H1 (cell line): ENCODE data around the gene MIPOL1. TPM values are rescaled to one million over a fixed set of nuclear protein-coding genes. Genes with fewer than 3 reads are reported as not detected.

Source experiments
- CTCF ChIA-PET: fragments of 300-600 bp; sonication (Branson Sonifier 250); formaldehyde crosslinking; loops from one replicate; lab custom pipeline; 2021; ENCODE audit not compliant: partially characterized antibody; lab: Charles Lee
- POLR2A ChIA-PET: fragments of 300-600 bp; sonication (Branson Sonifier 250); formaldehyde crosslinking; loops from one replicate; lab custom pipeline; 2021; ENCODE audit warnings: inconsistent platforms; ENCODE audit not compliant: partially characterized antibody; lab: Charles Lee
- DNase-seq, 2 experiments: peaks; one replicate each; pipeline versions ENCODE4 v3.0.0 to v3.0.0-alpha.2; 2010 to 2022; ENCODE audit warnings: low spot score in 2 of 2, low read depth in 1 of 2, mixed read lengths in 1 of 2
- FAIRE-seq: peaks from 2 replicates; lab custom pipeline; 2011; peaks lifted over from hg19 to GRCh38; lab: Jason Lieb, UNC
- H2AFZ ChIP-seq: 2 replicates; pipeline ENCODE4 v1.8.1; 2012; ENCODE audit warnings: low read length, inconsistent platforms
- H2AK5ac ChIP-seq: 2 replicates; pipeline ENCODE4 v1.6.1; 2013; ENCODE audit warnings: low read depth, low read length
- H2BK120ac ChIP-seq: replicated peaks from 2 replicates; pipeline ENCODE3; 2013; ENCODE audit warnings: low read depth, low read length, inconsistent platforms
- H2BK12ac ChIP-seq: 2 replicates; pipeline ENCODE4 v1.6.1; 2013; ENCODE audit warnings: low read depth, low read length
- H2BK15ac ChIP-seq: 2 replicates; pipeline ENCODE4 v1.6.1; 2013; ENCODE audit warnings: low read length
- H2BK20ac ChIP-seq: 2 replicates; pipeline ENCODE4 v1.6.1; 2013; ENCODE audit warnings: low read length
- H2BK5ac ChIP-seq: 2 replicates; pipeline ENCODE4 v1.6.1; 2013; ENCODE audit warnings: low read depth, low read length
- H3K14ac ChIP-seq: 2 replicates; pipeline ENCODE4 v1.6.1; 2013; ENCODE audit warnings: inconsistent platforms; ENCODE audit not compliant: insufficient read length
- H3K18ac ChIP-seq: 2 replicates; pipeline ENCODE4 v1.6.1; 2013; ENCODE audit warnings: low read length; ENCODE audit errors: extremely low read depth
- H3K23ac ChIP-seq: 2 replicates; pipeline ENCODE4 v1.6.1; 2013; ENCODE audit warnings: inconsistent platforms; ENCODE audit not compliant: insufficient read length
- H3K23me2 ChIP-seq: 2 replicates; pipeline ENCODE4 v1.6.1; 2013; ENCODE audit warnings: low read depth, low read length
- H3K27ac ChIP-seq: 2 replicates; pipeline ENCODE4 v1.6.1; 2011; ENCODE audit warnings: low read depth, low read length, inconsistent platforms
- H3K27me3 ChIP-seq, 4 experiments: replicated peaks in 1 of 4; 1 replicate in 1 of 4; 2 replicates in 3 of 4; pipeline versions ENCODE4 v1.6.1 to v1.8.1; 2011 to 2013; ENCODE audit warnings: low read length in 3 of 4, mild to moderate bottlenecking in 3 of 4, inconsistent platforms in 2 of 4, mixed read lengths in 2 of 4, moderate library complexity in 1 of 4; ENCODE audit not compliant: control insufficient read depth in 3 of 4, insufficient read depth in 3 of 4; ENCODE audit errors: extremely low read depth in 1 of 4
- H3K36me3 ChIP-seq, 4 experiments: 2 replicates each; pipeline versions ENCODE4 v1.6.1 to v1.8.1; 2011 to 2013; ENCODE audit warnings: mild to moderate bottlenecking in 4 of 4, low read length in 3 of 4, moderate library complexity in 2 of 4, control low read depth in 1 of 4, inconsistent platforms in 1 of 4; ENCODE audit not compliant: insufficient read depth in 4 of 4, control insufficient read depth in 2 of 4
- H3K4ac ChIP-seq: replicated peaks from 2 replicates; pipeline ENCODE3; 2013; ENCODE audit warnings: low read length, low read depth, mixed read lengths, inconsistent platforms; ENCODE audit not compliant: insufficient read length
- H3K4me1 ChIP-seq, 4 experiments: replicated peaks in 1 of 4; 1 replicate in 1 of 4; 2 replicates in 3 of 4; pipeline versions ENCODE4 v1.6.1 to v1.8.1; 2011 to 2013; ENCODE audit warnings: low read length in 3 of 4, inconsistent platforms in 2 of 4, mixed read lengths in 1 of 4; ENCODE audit not compliant: insufficient read depth in 4 of 4, control insufficient read depth in 3 of 4
- H3K4me2 ChIP-seq, 2 experiments: 2 replicates each; pipeline versions ENCODE4 v1.6.1 to v1.8.1; 2011 to 2013; ENCODE audit warnings: low read depth in 2 of 2, low read length in 2 of 2, control low read depth in 1 of 2, inconsistent platforms in 1 of 2, mild to moderate bottlenecking in 1 of 2; ENCODE audit not compliant: insufficient read depth in 1 of 2
- H3K4me3 ChIP-seq, 4 experiments: fragments of 200-600, 300-600 bp in 1 of 4; sonication (generic), shearing (Covaris generic), sonication (Bioruptor Twin) in 1 of 4; 2 replicates each; pipeline versions ENCODE4 v1.5.1 to v1.8.1; 2011 to 2016; ENCODE audit warnings: low read length in 4 of 4, low read depth in 3 of 4, control low read depth in 2 of 4, inconsistent platforms in 2 of 4, mild to moderate bottlenecking in 2 of 4, mixed read lengths in 1 of 4, moderate library complexity in 1 of 4; ENCODE audit not compliant: insufficient read depth in 2 of 4; ENCODE audit errors: extremely low read depth in 1 of 4
- H3K56ac ChIP-seq: replicated peaks from 2 replicates; pipeline ENCODE3; 2013; ENCODE audit warnings: low read depth, mild to moderate bottlenecking, mixed read lengths, low read length, inconsistent platforms; ENCODE audit not compliant: insufficient read length
- H3K79me1 ChIP-seq: 2 replicates; pipeline ENCODE4 v1.6.1; 2013; ENCODE audit warnings: low read depth, low read length, control low read depth
- H3K79me2 ChIP-seq, 2 experiments: 2 replicates each; pipeline versions ENCODE4 v1.6.1 to v1.8.1; 2012 to 2013; ENCODE audit warnings: low read length in 2 of 2, mild to moderate bottlenecking in 2 of 2, inconsistent platforms in 1 of 2; ENCODE audit not compliant: insufficient read depth in 2 of 2, control insufficient read depth in 1 of 2
- H3K9ac ChIP-seq, 4 experiments: replicated peaks in 1 of 4; 1 replicate in 1 of 4; 2 replicates in 3 of 4; pipeline versions ENCODE4 v1.6.1 to v1.8.1; 2011 to 2013; ENCODE audit warnings: low read depth in 3 of 4, low read length in 3 of 4, control low read depth in 2 of 4, mild to moderate bottlenecking in 2 of 4, moderate library complexity in 2 of 4, inconsistent platforms in 1 of 4; ENCODE audit errors: extremely low read depth in 1 of 4
- H3K9me3 ChIP-seq, 2 experiments: 2 replicates each; pipeline versions ENCODE4 v1.6.1 to v1.8.1; 2012 to 2013; ENCODE audit warnings: mild to moderate bottlenecking in 2 of 2, moderate library complexity in 2 of 2, control low read depth in 1 of 2, inconsistent platforms in 1 of 2, low read depth in 1 of 2, low read length in 1 of 2, mixed read lengths in 1 of 2; ENCODE audit not compliant: insufficient read depth in 2 of 2
- H4K20me1 ChIP-seq, 2 experiments: replicated peaks in 1 of 2; 2 replicates each; pipeline versions ENCODE3 to v1.8.1; 2011 to 2013; ENCODE audit warnings: inconsistent platforms in 2 of 2, low read length in 2 of 2, mild to moderate bottlenecking in 1 of 2; ENCODE audit not compliant: insufficient read depth in 2 of 2, control insufficient read depth in 1 of 2
- H4K5ac ChIP-seq: 2 replicates; pipeline ENCODE4 v1.6.1; 2013; ENCODE audit warnings: low read length, low read depth, mixed read lengths, inconsistent platforms; ENCODE audit not compliant: insufficient read length
- H4K8ac ChIP-seq: 2 replicates; pipeline ENCODE4 v1.8.0; 2013; ENCODE audit warnings: mild to moderate bottlenecking, moderate library complexity, low read length, inconsistent platforms; ENCODE audit not compliant: insufficient read depth; ENCODE audit errors: extremely low read depth
- H4K91ac ChIP-seq: replicated peaks from 2 replicates; pipeline ENCODE3; 2013; ENCODE audit warnings: low read length, mixed read lengths, inconsistent platforms; ENCODE audit not compliant: insufficient read length
- ASH2L ChIP-seq: fragments of 200-600, 300-600 bp; sonication (generic); IDR thresholded peaks from one replicate; pipeline ENCODE4 v1.7.1; 2017; ENCODE audit warnings: low read length
- CBX5 ChIP-seq: fragments of 300-800, 300-1000 bp; sonication (generic); IDR thresholded peaks from 2 replicates; pipeline ENCODE4 v1.7.1; 2016; ENCODE audit warnings: antibody characterized with exemption, low read length, low read depth
- CTCF ChIP-seq, 3 experiments: IDR thresholded peaks; 1 replicate in 2 of 3; 2 replicates in 1 of 3; pipeline versions ENCODE4 v1.5.1 to v1.6.1; 2011; ENCODE audit warnings: low read length in 3 of 3, mild to moderate bottlenecking in 3 of 3, inconsistent platforms in 2 of 3, low read depth in 1 of 3, moderate library complexity in 1 of 3; ENCODE audit not compliant: insufficient read depth in 1 of 3; ENCODE audit errors: control extremely low read depth in 1 of 3
- EGR1 ChIP-seq: IDR thresholded peaks from 2 replicates; pipeline ENCODE4 v1.6.1; 2011; ENCODE audit warnings: low read depth, low read length, borderline replicate concordance
- WGBS, 2 experiments: shearing (Covaris generic) in 1 of 2; methylation state at CpG; one replicate each; pipeline versions ENCODE4 v1.1.6 to v1.1.7; 2013 to 2015; ENCODE audit warnings: low lambda C conversion rate in 2 of 2, mixed read lengths in 2 of 2, inconsistent platforms in 1 of 2, low coverage in 1 of 2, missing lambda C conversion rate in 1 of 2; ENCODE audit not compliant: insufficient replicate concordance in 2 of 2, insufficient coverage in 1 of 2, insufficient read length in 1 of 2; ENCODE audit errors: extremely low coverage in 1 of 2, missing lambda C conversion rate in 1 of 2; 5-methylcytosine and 5-hydroxymethylcytosine counted together
- polyA plus RNA-seq, 7 experiments: library from polyadenylated mRNA; depleted of rRNA in 3 of 7; stranded (reverse) in 5 of 7; unstranded in 2 of 7; fragments of >200 nt in 5 of 7; fragments of 200-250 nt in 2 of 7; gene quantifications; 1 replicate in 5 of 7; 2 replicates in 1 of 7; 4 replicates in 1 of 7; pipeline versions ENCODE4 v1.2.1 to v1.2.3, GENCODE V29; 2011 to 2013; ENCODE audit warnings: missing spikeins in 2 of 7, mixed read lengths in 2 of 7
- total RNA-seq: library from RNA; stranded (reverse); fragmentation: NEBNext Ultra II Directional; extraction: Animal tissue kit (Norgen Biotek cat#: 25700); gene quantifications from 2 replicates; pipeline ENCODE4 v1.2.1, GENCODE V29; 2021

Gene MIPOL1
- total and polyA plus RNA-seq, 2 of the 8 experiments (the other 6 are each of a cell fraction or from before 2014, with no cell fraction given): 2.8 to 23.9 TPM

DNA sequence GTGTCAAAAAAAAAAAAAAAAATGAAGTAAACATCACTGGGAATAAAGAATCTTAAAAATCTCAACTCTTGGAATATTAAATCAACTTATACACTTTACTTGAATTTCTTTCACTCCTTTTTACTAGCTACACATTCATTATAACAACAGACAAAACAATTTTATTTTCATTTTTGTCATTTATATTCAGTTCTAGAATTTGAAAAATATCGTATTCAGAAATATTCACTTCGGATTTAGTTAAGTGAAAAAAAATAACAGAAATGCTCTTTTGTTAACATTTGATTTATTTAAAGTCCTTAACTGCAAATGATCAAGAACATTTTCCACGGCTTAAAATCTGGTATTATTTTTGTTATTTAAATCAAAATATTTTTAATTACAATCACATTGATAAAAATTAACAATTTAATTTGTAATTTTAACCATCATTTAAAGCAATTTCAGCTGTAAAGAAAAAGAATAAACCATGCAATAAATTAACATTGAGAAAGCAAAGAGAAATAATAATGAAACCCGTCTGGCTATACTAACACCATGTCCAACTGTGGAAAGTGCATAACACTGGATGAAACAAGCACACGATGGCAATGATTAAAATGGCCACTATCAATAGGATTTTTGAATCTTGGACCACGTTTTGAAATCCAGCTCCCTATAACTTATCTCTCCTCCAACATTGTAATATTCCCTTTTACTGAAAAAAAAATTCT lies 392.1 kb downstream of the MIPOL1 start:
- no peak overlapping the region for H4K5ac ChIP-seq
- H3K4me1 ChIP-seq: peaks cover 4 to 25% (median 9%) of the 10 kb centered on the region in 4 experiments
- H3K4ac ChIP-seq: no peak overlapping the region
- H3K56ac ChIP-seq: no peak overlapping the region
- H4K8ac ChIP-seq: no peak overlapping the region
- no peak overlapping the region for H2BK120ac ChIP-seq
- no peak overlapping the region for H2AFZ ChIP-seq
- no peaks in the 10 kb centered on the region for H3K9me3 ChIP-seq
- ChIA-PET POLR2A (interaction anchor here (0.7 kb wide), 1 partner anchor 1186 kb away, joined by 4 read pairs; no protein-coding TSS in a partner anchor), CTCF (interaction anchor here (0.6 to 1.6 kb wide), 7 partner anchors 13 to 1519 kb away, joined by 3 to 6 read pairs (median 4); no protein-coding TSS in a partner anchor)
- no peak overlapping the region for H2BK12ac ChIP-seq
- H4K20me1 ChIP-seq: peaks cover 12 to 14% of the 10 kb centered on the region in 2 experiments
- no peaks in the 10 kb centered on the region for H3K79me2 ChIP-seq
- no peak overlapping the region for H3K23ac ChIP-seq
- H3K27ac ChIP-seq: no peak overlapping the region
- H2BK5ac ChIP-seq: no peak overlapping the region
- H3K4me2 ChIP-seq: no peak overlapping the region; a peak in 1 of 4 replicates
- no peak for FAIRE-seq
- H2AK5ac ChIP-seq: no peak overlapping the region
- H3K14ac ChIP-seq: no peak overlapping the region
- H3K79me1 ChIP-seq: no peaks in the 10 kb centered on the region
- no peak overlapping the region for H3K18ac ChIP-seq
- WGBS, 2 experiments: 36% methylated on average over 6 of the region's 6 CpGs; no CpG with 5 or more reads in 1 of the 2 experiments
- no peak overlapping the region for H3K9ac ChIP-seq
- no peaks in the 10 kb centered on the region for H3K36me3 ChIP-seq
- no peak overlapping the region for H3K4me3 ChIP-seq
- peaks cover 7% of the 10 kb centered on the region; the same call in 1 of the 2 replicates for H3K23me2 ChIP-seq
- no peak overlapping the region for H2BK20ac ChIP-seq
- H2BK15ac ChIP-seq: no peak overlapping the region
- no peak for DNase-seq
- H3K27me3 ChIP-seq: peaks cover 64 to 100% (median 83%) of the 10 kb centered on the region in 4 experiments
- no peak overlapping the region for H4K91ac ChIP-seq
- TF ChIP-seq CBX5 (no peak), CTCF (IDR thresholded peaks at IDR 0.05; ENCODE audit: control extremely low read depth in 1 of 3, insufficient read depth in 1 of 3, low read depth in 1 of 3, low read length in 3 of 3) (no peak), ASH2L (no peak), EGR1 (no peak)
